DND-41 (cell line): ENCODE data around the gene SLC5A4.

Experiments
- ATAC-seq: fragments of 200-7000 bp; cut with Tn5 transposase; 3 replicates; pipeline ENCODE4 v1.9.1; 2021; ENCODE audit warnings: low read depth; ENCODE audit not compliant: insufficient read depth
- DNase-seq: peaks from one replicate; pipeline ENCODE4 v3.0.0-alpha.2; 2020
- H2AFZ ChIP-seq: 2 replicates; pipeline ENCODE4 v1.6.0; 2012; ENCODE audit warnings: low read depth, low read length
- H3K27ac ChIP-seq: 2 replicates; pipeline ENCODE4 v1.5.1; 2012; ENCODE audit warnings: low read length, inconsistent platforms
- H3K27me3 ChIP-seq: fragments of 200-600 bp; sonication (generic); 2 replicates; pipeline ENCODE4 v1.6.0; 2012; ENCODE audit warnings: low read length, mild to moderate bottlenecking, inconsistent platforms; ENCODE audit not compliant: insufficient read depth, poor library complexity
- H3K36me3 ChIP-seq: 2 replicates; pipeline ENCODE4 v1.5.1; 2012; ENCODE audit warnings: low read length, inconsistent platforms; ENCODE audit not compliant: insufficient read depth
- H3K4me1 ChIP-seq: 2 replicates; pipeline ENCODE4 v1.5.1; 2012; ENCODE audit warnings: mild to moderate bottlenecking, low read length; ENCODE audit not compliant: insufficient read depth
- H3K4me2 ChIP-seq: 2 replicates; pipeline ENCODE4 v1.6.0; 2012; ENCODE audit warnings: mild to moderate bottlenecking, moderate library complexity, low read length, inconsistent platforms; ENCODE audit not compliant: insufficient read depth
- H3K4me3 ChIP-seq, 2 experiments: fragments of 200-600 bp in 1 of 2; shearing (Covaris generic) in 1 of 2; 2 replicates each; pipeline ENCODE4 v1.5.1; 2012 to 2016; ENCODE audit warnings: inconsistent platforms in 2 of 2, low read length in 2 of 2, mild to moderate bottlenecking in 2 of 2, low read depth in 1 of 2, moderate library complexity in 1 of 2
- H3K79me2 ChIP-seq: 2 replicates; pipeline ENCODE4 v1.6.0; 2012; ENCODE audit warnings: low read length, inconsistent platforms; ENCODE audit not compliant: insufficient read depth
- H3K9ac ChIP-seq: 2 replicates; pipeline ENCODE4 v1.6.0; 2012; ENCODE audit warnings: low read depth, mild to moderate bottlenecking, inconsistent platforms, low read length, moderate library complexity
- H3K9me3 ChIP-seq: 2 replicates; pipeline ENCODE4 v1.5.1; 2012; ENCODE audit warnings: low read length, moderate library complexity, mild to moderate bottlenecking, inconsistent platforms; ENCODE audit not compliant: insufficient read depth, severe bottlenecking
- H4K20me1 ChIP-seq: 2 replicates; pipeline ENCODE4 v1.6.0; 2012; ENCODE audit warnings: low read length; ENCODE audit not compliant: insufficient read depth
- EZH2 ChIP-seq: IDR thresholded peaks from 3 replicates; pipeline ENCODE4 v1.6.1; 2012; ENCODE audit warnings: borderline replicate concordance, low read depth, mild to moderate bottlenecking, moderate library complexity, low read length, inconsistent platforms; ENCODE audit not compliant: severe bottlenecking
- TF ChIP-seq, protein P1 (sequence below): IDR thresholded peaks from 2 replicates; pipeline ENCODE4 v1.5.1; 2012; ENCODE audit warnings: borderline replicate concordance, low read length, moderate library complexity, mild to moderate bottlenecking; ENCODE audit not compliant: poor library complexity, severe bottlenecking; ENCODE audit errors: extremely low read depth

SLC5A4 gene

GRCh38 chr22:32237906-32238305, 17.2 kb downstream of the SLC5A4 start:
- Histone ChIP-seq H3K9me3 (no peaks in the 10 kb centered on the region), H3K36me3 (no peaks in the 10 kb centered on the region), H3K4me2 (no peak overlapping the region), H3K27ac (no peak overlapping the region), H3K4me1 (no peaks in the 10 kb centered on the region), H4K20me1 (no peaks in the 10 kb centered on the region), H3K79me2 (no peaks in the 10 kb centered on the region), H3K9ac (no peak overlapping the region), H3K4me3 (no peak overlapping the region), H2AFZ (no peak overlapping the region), H3K27me3 (peaks cover 5% of the 10 kb centered on the region)
- ATAC-seq (no peak), DNase-seq (no peak)
- no peak for TF ChIP-seq EZH2
- TF ChIP-seq, protein P1, sequence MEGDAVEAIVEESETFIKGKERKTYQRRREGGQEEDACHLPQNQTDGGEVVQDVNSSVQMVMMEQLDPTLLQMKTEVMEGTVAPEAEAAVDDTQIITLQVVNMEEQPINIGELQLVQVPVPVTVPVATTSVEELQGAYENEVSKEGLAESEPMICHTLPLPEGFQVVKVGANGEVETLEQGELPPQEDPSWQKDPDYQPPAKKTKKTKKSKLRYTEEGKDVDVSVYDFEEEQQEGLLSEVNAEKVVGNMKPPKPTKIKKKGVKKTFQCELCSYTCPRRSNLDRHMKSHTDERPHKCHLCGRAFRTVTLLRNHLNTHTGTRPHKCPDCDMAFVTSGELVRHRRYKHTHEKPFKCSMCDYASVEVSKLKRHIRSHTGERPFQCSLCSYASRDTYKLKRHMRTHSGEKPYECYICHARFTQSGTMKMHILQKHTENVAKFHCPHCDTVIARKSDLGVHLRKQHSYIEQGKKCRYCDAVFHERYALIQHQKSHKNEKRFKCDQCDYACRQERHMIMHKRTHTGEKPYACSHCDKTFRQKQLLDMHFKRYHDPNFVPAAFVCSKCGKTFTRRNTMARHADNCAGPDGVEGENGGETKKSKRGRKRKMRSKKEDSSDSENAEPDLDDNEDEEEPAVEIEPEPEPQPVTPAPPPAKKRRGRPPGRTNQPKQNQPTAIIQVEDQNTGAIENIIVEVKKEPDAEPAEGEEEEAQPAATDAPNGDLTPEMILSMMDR = no peak

- DNase-seq = no peak
- Histone ChIP-seq H3K4me1 (no peaks in the 10 kb centered on the region), H3K9ac (no peak overlapping the region), H3K36me3 (no peaks in the 10 kb centered on the region), H3K27ac (no peak overlapping the region), H3K27me3 (peaks cover 5% of the 10 kb centered on the region), H3K4me3 (no peak overlapping the region), H3K79me2 (no peaks in the 10 kb centered on the region), H2AFZ (no peak overlapping the region), H4K20me1 (no peaks in the 10 kb centered on the region), H3K9me3 (no peaks in the 10 kb centered on the region), H3K4me2 (no peak overlapping the region)
- no peak for ATAC-seq
- no peak for TF ChIP-seq EZH2
- TF ChIP-seq, protein P1 = no peak
Observed at GRCh38 chr22:32236970-32237369, 18.2 kb downstream of the SLC5A4 start.

- TF ChIP-seq, protein P1 = no peak
- TF ChIP-seq EZH2 = no peak
- DNase-seq (no peak), ATAC-seq (no peak)
- no peaks in the 10 kb centered on the region for H4K20me1 ChIP-seq
- no peak overlapping the region for H3K4me3 ChIP-seq
- no peak overlapping the region for H3K27ac ChIP-seq
- H3K4me2 ChIP-seq = no peak overlapping the region
- no peak overlapping the region for H2AFZ ChIP-seq
- no peak overlapping the region for H3K9ac ChIP-seq
- H3K27me3 ChIP-seq = peaks cover 5% of the 10 kb centered on the region
- no peaks in the 10 kb centered on the region for H3K4me1 ChIP-seq
- no peaks in the 10 kb centered on the region for H3K79me2 ChIP-seq
- no peaks in the 10 kb centered on the region for H3K36me3 ChIP-seq
- H3K9me3 ChIP-seq = no peaks in the 10 kb centered on the region
Observed at GRCh38 chr22:32233091-32233490, 22.1 kb downstream of the SLC5A4 start.
